GM20000 (cell line): ENCODE data around the gene JAM3.

Experiments used
- DNase-seq: peaks from one replicate; pipeline ENCODE4 v3.0.0; 2012; ENCODE audit warnings: low spot score
- CTCF ChIP-seq: IDR thresholded peaks from 2 replicates; pipeline ENCODE4 v1.5.1; 2012; ENCODE audit warnings: mild to moderate bottlenecking, control low read depth; ENCODE audit errors: extremely low read depth, missing control alignments

The JAM3 gene

DNA sequence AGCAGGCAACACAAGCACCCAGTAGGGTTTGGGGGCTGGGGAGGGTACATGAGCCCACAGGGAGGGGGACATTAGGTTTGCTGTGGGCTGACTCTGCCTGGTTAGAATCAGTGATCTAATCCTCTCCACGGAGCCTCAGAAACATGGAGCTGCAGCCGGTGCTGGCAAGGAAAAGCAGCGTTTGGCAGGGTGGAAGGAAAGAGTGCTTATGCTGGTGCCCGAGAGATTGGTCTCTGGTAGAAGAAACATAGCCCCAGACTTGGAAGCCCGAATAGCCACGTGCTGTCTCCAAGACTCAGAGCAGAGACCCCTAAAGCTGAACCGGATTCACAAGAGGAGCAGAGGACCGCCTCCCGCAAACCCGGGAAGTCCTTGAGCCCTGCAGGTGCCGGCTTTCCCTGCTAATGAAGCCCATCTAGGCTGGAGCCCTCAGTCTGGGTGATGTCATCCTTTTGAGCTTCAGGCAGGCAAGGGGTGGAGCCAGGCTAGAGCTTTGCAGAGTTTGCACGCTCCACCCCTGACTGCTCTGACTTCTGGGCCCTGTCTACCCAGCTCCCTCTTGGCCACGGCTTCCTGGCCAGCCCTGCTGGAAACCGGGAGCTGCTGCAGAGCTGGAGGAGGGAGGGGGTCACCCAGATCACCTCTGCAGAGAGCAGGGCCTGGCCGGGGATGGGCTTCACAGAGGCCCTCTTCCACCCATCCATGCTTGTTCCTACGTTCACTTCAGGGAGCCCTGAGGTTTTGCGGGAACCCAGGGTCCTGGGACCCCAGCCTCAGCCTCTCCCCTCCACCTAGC, 35.0 kb upstream of the JAM3 start:
- peak; percentile 58 for DNase-seq
- no peak for TF ChIP-seq CTCF

DNA sequence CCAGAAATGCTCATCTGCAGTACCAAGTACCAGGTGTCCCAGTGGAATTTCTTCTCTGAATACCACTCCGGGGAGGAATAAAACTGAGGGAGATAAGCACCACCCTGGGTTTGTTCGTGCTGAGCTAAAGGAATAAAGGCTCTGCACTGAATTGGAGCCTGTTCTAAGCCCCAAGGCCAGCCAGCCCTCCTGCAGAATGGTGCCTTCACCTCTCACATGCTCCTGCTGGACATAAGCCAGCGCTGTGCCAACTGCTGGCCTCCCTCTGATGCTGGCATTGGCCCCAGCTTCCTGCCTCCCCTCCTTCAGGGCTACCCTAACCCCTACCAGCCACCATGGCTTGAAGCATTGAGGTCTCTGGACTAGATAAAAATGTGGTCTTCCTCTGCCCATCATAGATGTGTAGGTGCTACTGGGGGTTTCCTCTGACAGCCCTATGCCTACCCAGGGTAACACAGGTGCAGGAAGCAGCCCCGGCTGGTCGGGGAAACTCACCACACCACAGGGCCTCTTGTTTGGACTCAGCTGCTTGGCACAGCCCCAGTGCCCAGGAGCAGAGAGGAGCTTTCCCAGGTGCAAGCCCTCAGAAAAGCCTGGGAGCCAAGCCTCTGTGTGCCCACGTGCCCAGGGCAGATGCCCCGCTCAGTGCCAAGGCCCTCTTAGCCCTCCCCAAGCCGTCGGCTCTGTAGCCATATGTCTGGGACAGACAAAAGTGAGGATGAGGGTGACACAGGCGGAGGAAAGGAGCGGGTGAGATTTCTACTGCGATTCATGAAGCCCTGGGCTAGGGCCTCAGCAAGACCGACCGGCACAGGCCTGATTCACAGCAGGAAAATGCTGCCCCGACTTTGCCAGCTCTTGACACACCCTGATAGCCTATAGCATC, 34.1 kb upstream of the JAM3 start:
- no peak for DNase-seq
- no peak for TF ChIP-seq CTCF

DNA sequence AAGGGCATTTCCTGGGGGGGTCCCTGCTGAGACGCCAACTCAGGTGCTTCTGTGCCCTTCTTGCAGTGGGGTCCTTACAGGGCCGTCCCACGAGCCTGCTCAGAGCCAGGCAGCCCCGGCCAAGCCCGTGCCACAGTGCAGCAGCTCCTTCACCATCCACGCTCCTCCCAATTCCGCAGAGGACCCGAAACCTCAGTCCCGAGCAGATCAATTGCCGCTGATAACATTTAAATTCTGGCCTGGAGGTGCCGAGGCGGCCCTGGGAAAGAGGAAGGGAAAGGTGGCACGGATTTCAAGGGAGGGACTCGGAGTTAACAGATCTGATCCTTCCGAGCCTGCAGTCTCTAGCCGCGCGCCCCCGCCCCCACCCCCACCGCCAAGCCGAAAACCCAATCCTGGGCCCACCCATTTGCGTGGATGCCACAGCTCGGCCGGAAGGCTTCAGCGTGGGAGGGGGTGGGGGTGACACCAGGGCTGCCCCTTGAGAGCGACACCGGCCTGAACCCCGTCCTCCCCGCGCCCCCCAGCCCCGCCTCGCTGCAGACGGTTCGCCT, 32.3 kb upstream of the JAM3 start:
- no peak for TF ChIP-seq CTCF
- no peak for DNase-seq

DNA sequence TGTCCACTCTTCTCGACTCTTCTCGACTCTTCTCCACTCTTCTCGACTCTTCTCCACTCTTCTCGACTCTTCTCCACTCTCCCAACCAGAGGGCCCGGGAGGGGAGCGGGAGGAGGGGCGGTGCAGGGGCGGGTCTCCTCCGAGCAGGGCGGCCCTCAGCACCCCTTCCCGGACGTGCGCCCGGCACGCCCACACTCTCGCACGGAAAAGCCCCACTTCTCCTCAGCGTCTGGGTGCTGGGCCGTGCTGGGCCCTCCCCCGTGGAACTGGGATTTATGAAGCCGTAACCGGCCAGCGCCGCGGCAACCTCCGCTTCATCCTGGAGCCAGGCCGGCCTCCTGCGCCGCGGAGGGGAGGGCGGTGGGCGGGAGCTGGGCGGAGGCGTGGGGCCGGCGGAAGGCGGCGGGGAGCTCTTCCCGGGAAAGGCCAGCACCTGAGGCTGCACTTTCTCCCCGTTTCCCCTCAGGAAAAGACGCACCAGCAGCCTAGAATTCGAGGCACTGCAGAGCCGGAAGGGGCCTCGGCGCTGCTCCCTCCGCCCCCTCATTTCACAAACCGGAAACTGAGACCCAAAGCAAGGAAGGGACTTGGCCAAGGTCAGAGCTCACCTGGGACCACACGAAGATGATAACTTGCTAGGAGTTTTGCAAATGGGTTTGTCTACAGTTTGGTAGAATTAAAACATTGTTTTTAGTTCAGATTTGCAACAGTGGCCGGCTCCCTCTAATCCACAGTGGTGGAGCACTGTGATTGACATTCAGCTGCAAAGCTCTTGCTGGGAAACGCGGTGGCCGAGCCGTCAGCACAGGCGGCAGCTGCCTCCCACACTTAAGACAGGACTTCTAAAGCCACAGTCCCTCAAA, 31.6 kb upstream of the JAM3 start:
- TF ChIP-seq CTCF, result no peak
- DNase-seq, result peak; percentile 60

DNA sequence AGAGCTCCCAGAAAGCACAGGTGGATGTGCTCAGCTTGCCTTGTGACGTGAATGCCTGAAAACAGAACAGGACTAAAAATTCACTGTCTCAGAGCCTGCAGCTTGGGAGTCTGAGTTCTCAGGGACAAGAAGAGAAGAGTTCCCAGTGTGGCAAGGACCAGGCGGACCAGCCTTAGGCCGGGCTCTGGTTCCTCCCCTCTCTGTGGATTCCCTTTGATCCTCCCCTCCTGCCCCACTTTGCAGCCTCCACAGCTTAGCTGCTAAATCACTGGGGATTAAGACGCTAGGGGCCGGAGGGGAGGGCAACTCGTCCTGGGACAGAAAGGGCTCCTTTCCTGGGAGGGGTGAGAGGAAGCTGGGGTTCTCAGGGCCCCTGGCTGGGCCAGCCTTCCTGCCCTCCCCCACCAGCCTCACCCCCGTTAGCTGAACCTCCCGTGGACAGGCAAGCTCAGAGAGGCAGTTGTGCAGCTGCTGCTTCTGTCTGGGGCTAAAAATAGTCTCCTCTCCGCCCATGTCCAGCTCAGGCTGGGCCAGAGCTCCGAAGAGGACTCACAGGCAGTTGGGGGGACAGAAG, 29.9 kb upstream of the JAM3 start:
- DNase-seq, result no peak

More for the DNA sequence above, 29.9 kb upstream of the JAM3 start:
- TF ChIP-seq CTCF, result no peak
